ENCODE data around the gene CDC123. TPM values are rescaled to one million over a fixed set of nuclear protein-coding genes. Genes with fewer than 3 reads are reported as not detected.
A peak's percentile ranks its signal among the peaks of the same experiment; 100 is the strongest.
"Not testable (repeated sequence)": the region's sequence is repeated elsewhere in the genome, so short reads cannot be mapped to it uniquely, and the experiment has no call there.

The CDC123 gene
- total and polyA plus RNA-seq, 2 of the 4 experiments (the other 2 are of a cell fraction): 100 to 203 TPM

- WGBS, 2 experiments (ENCODE audit: extremely low coverage in 2 of 2, insufficient read length in 1 of 2): 100% methylated on average over 2 of the region's 5 CpGs; no CpG with 5 or more reads in 1 of the 2 experiments
- ATAC-seq (ENCODE audit: low read depth); H4K5ac ChIP-seq (ENCODE audit: low read depth, low read length); H2AK9ac ChIP-seq (replicated peaks; ENCODE audit: low read depth, low read length, poor library complexity); H4K20me1 ChIP-seq (ENCODE audit: insufficient read depth, low read length); H3K9ac ChIP-seq (ENCODE audit: low read depth, low read length); DNase-seq; H3K4me3 ChIP-seq (ENCODE audit: insufficient read depth, low read depth, low read length); intact Hi-C loops (cut with micrococcal nuclease); H3K9me1 ChIP-seq (ENCODE audit: insufficient read depth, low read length); H3K56ac ChIP-seq (ENCODE audit: extremely low read depth, insufficient read depth, low read length); H4K91ac ChIP-seq (ENCODE audit: insufficient read depth, low read depth, low read length); H2BK15ac ChIP-seq (ENCODE audit: low read depth, low read length); POLR2A ChIA-PET (ENCODE audit: unreplicated experiment); dilution Hi-C loops (cut with HindIII; ENCODE audit: low sequenced_read_pairs, unreplicated experiment); in situ Hi-C loops (cut with MboI; ENCODE audit: low sequenced_read_pairs); H3K27me3 ChIP-seq (ENCODE audit: control insufficient read depth, insufficient read depth, low read length); H3K4me1 ChIP-seq (ENCODE audit: control insufficient read depth, insufficient read depth, low read length); H3K9me3 ChIP-seq (ENCODE audit: control insufficient read depth, insufficient read depth, low read length); H2AFZ ChIP-seq (replicated peaks; ENCODE audit: low read length, poor library complexity); BruUV-seq (replicated peaks): not testable (repeated sequence)
- Histone ChIP-seq H2AK5ac (ENCODE audit: low read depth, low read length) (peak overlapping the region; percentile 67; the same call in 1 of the 2 replicates), H3K4ac (ENCODE audit: low read depth, low read length) (peak overlapping the region; percentile 55; the same call in 1 of the 2 replicates), H4K8ac (ENCODE audit: low read depth in 2 of 2, low read length in 2 of 2) (peak overlapping the region in 1 of 2 experiments; percentile 57; a peak in 1 of 4 replicates), H3K23ac (ENCODE audit: low read depth, low read length) (peak overlapping the region; percentile 30; the same call in 1 of the 2 replicates), H2BK5ac (ENCODE audit: low read depth, low read length, poor library complexity, severe bottlenecking) (peak overlapping the region; percentile 85), H3K18ac (ENCODE audit: low read depth, low read length) (peak overlapping the region; percentile 25), H3K14ac (replicated peaks; ENCODE audit: low read depth, low read length) (peak overlapping the region; percentile 48; the same call in 1 of the 2 replicates), H2BK120ac (ENCODE audit: low read depth, low read length) (peak overlapping the region; percentile 6; the same call in 1 of the 2 replicates), H2BK20ac (ENCODE audit: low read depth, low read length) (peak overlapping the region; percentile 22; the same call in 1 of the 2 replicates), H3K27ac (ENCODE audit: insufficient read depth, low read length) (peak overlapping the region; percentile 82; the same call in 1 of the 2 replicates), H3K4me2 (ENCODE audit: low read depth, low read length) (peak overlapping the region; percentile 43; the same call in 1 of the 2 replicates), H3K79me1 (ENCODE audit: low read depth in 1 of 2, low read length in 2 of 2) (peaks cover 9 to 16% of the 10 kb centered on the region in 2 experiments; a peak in 3 of 4 replicates), H3K36me3 (ENCODE audit: control insufficient read depth, insufficient read depth, low read length) (peaks cover 24% of the 10 kb centered on the region)
- CTCF ChIA-PET: interaction anchor here (0.6 to 1.0 kb wide), 2 partner anchors 11 to 193 kb away, joined by 3 read pairs; no protein-coding TSS in a partner anchor
These were observed 38.7 kb downstream of the CDC123 start for GRCh38 chr10:12234687-12235086.

Data from IMR-90 (cell line).